ENCODE results near the gene SMARCE1. TPM values are rescaled to one million over a fixed set of nuclear protein-coding genes. Genes with fewer than 3 reads are reported as not detected.
A peak's percentile ranks its signal among the peaks of the same experiment; 100 is the strongest.

The SMARCE1 gene
- 143 TPM for polyA plus RNA-seq (2013, experiment 1 of 2)
- 146 TPM for polyA plus RNA-seq (2013, experiment 2 of 2)

DNA sequence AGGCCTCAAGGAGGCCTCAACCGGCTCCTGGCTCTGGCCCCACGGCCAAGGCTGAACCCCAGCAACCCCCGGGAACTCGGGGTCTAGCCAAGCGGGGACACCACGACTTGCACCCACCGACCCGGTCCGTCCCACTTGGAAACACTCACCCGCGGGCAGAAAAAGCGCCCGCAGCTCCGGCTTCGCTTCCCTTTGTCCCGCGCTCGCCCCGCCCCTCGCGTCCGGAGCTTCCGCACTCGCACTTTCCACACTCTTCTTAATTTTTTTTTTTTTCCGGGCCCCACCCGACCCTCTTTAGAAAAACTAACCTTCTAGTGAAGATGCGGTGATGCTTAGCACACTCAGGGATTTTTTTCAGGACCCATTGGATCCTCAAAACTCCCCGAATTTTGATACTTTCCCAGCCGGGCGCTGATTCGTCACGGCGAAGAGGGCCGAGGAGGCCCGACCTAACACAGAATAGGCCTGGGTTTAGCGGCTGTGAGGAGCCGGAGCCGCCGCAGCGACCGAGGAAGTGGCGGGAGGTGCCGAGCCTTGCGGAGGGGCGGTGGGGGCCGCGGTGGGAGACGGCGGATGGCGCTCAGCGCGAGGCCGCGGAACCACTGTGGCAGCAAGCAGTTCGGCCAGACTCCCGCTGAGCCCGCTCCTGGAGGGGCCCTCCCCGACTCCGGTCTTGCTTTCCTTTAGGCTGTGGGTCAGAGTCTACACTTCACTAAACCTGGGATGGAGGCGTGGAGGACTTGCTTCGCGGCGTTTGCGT lies at the start of gene SMARCE1:
TSS of gene SMARCE1 (minus strand) at position 195 of the 760 bp plus-strand sequence. CDS start 2,016 bp downstream, outside the sequence.
- Histone ChIP-seq H3K27ac (ENCODE audit: low read depth, low read length) (peak within 1 kb of the TSS; percentile 88), H2AK5ac (ENCODE audit: low read length) (no peak within 1 kb of the TSS), H2BK120ac (ENCODE audit: low read depth, low read length) (peak within 1 kb of the TSS; percentile 46), H3K56ac (ENCODE audit: low read length) (peak within 1 kb of the TSS; percentile 98), H2BK5ac (ENCODE audit: low read length) (peak within 1 kb of the TSS; percentile 52), H3K79me2 (ENCODE audit: control insufficient read depth, insufficient read depth, low read length) (peaks cover 15% of the 10 kb centered on the region), H2BK15ac (replicated peaks; ENCODE audit: low read depth) (no peak within 1 kb of the TSS), H4K5ac (ENCODE audit: low read length) (no peak within 1 kb of the TSS), H3K9ac (ENCODE audit: low read length) (peak within 1 kb of the TSS; percentile 96), H3K4me1 (ENCODE audit: control insufficient read depth, low read depth, low read length) (peaks cover 4% of the 10 kb centered on the region), H3K4me2 (ENCODE audit: low read length) (peak within 1 kb of the TSS; percentile 92), H3K18ac (ENCODE audit: low read length) (peak within 1 kb of the TSS; percentile 96), H3K36me3 (ENCODE audit: control insufficient read depth, insufficient read depth, low read length) (no peaks in the 10 kb centered on the region), H3K4me3 (ENCODE audit: low read length) (peak within 1 kb of the TSS; percentile 94), H3K79me1 (ENCODE audit: low read length) (peaks cover 5% of the 10 kb centered on the region), H3K27me3 (ENCODE audit: insufficient read depth, low read length, poor library complexity) (no peaks in the 10 kb centered on the region), H3K4ac (ENCODE audit: low read depth, low read length) (peak within 1 kb of the TSS; percentile 95), H3K23ac (ENCODE audit: low read length) (peak within 1 kb of the TSS; percentile 84), H4K8ac (ENCODE audit: low read depth, low read length) (peak within 1 kb of the TSS; percentile 60)
- WGBS (ENCODE audit: extremely low coverage, insufficient coverage, low lambda C conversion rate), result no CpG with 5 or more reads among the region's 64 CpGs
- DNase-seq, result peak; percentile 86

DNA sequence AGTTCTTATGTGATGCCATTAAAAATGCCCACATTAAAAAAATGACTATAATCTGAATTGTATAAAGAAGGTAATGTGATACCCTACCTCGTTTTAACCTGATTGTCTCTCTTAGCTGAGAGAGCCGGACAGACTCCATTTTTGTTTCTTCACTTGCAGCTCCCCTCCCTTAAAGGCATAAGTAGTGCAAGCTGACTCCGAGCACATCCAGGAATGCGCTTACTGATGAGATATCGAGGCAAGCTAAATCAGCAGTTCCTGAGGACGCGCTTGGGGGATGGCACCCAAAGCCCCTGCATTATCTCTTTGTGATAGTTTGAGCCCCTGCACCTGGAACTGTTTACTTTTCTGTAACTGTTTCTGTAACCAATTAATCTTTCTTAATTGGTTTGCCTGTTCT lies 49.7 kb upstream of the SMARCE1 start:
- H3K56ac ChIP-seq (ENCODE audit: low read length), result no peak overlapping the region
- no peak overlapping the region for H3K4me2 ChIP-seq (ENCODE audit: low read length)
- H3K79me1 ChIP-seq (ENCODE audit: low read length), result no peaks in the 10 kb centered on the region
- no peak overlapping the region for H3K27ac ChIP-seq (ENCODE audit: low read depth, low read length)
- no peak overlapping the region for H2BK15ac ChIP-seq (replicated peaks; ENCODE audit: low read depth)
- H4K5ac ChIP-seq (ENCODE audit: low read length), result no peak overlapping the region
- H3K79me2 ChIP-seq (ENCODE audit: control insufficient read depth, insufficient read depth, low read length), result no peaks in the 10 kb centered on the region
- no peak overlapping the region for H3K18ac ChIP-seq (ENCODE audit: low read length)
- H3K4me1 ChIP-seq (ENCODE audit: control insufficient read depth, low read depth, low read length), result no peaks in the 10 kb centered on the region
- H3K9ac ChIP-seq (ENCODE audit: low read length), result no peak overlapping the region
- no peak overlapping the region for H3K23ac ChIP-seq (ENCODE audit: low read length)
- no peak overlapping the region for H2BK5ac ChIP-seq (ENCODE audit: low read length)
- no peak overlapping the region for H3K4ac ChIP-seq (ENCODE audit: low read depth, low read length)
- H2BK120ac ChIP-seq (ENCODE audit: low read depth, low read length), result no peak overlapping the region
- H2AK5ac ChIP-seq (ENCODE audit: low read length), result no peak overlapping the region
- no peak overlapping the region for H3K4me3 ChIP-seq (ENCODE audit: low read length)
- WGBS (ENCODE audit: extremely low coverage, insufficient coverage, low lambda C conversion rate), result no CpG with 5 or more reads among the region's 7 CpGs
- no peaks in the 10 kb centered on the region for H3K27me3 ChIP-seq (ENCODE audit: insufficient read depth, low read length, poor library complexity)
- H4K8ac ChIP-seq (ENCODE audit: low read depth, low read length), result no peak overlapping the region
- H3K36me3 ChIP-seq (ENCODE audit: control insufficient read depth, insufficient read depth, low read length), result no peaks in the 10 kb centered on the region
- DNase-seq, result no peak

DNA sequence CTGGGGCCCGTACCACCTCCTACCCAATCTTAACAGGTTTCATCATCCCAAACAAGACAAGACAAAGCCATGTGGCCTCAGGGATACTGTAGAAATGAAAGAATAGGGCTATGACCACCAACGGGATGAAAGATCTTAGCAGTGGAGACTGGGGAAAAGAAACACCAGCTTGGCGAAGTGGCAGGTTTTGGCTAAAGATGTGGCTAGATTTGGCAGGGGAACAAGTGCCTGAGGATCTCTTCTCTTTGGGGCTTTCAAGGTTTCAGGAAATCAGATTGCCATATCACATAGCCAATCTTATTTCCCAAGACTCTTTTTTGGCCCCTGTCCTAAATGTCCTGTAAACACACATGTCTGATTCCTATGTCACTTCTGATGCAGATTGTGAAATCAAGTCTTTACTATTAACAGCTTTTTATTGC lies 49.0 kb upstream of the SMARCE1 start:
- Histone ChIP-seq H3K18ac (ENCODE audit: low read length) (no peak overlapping the region), H3K56ac (ENCODE audit: low read length) (no peak overlapping the region), H4K8ac (ENCODE audit: low read depth, low read length) (no peak overlapping the region), H3K9ac (ENCODE audit: low read length) (no peak overlapping the region), H3K4me1 (ENCODE audit: control insufficient read depth, low read depth, low read length) (no peaks in the 10 kb centered on the region), H3K4me3 (ENCODE audit: low read length) (no peak overlapping the region), H3K27me3 (ENCODE audit: insufficient read depth, low read length, poor library complexity) (no peaks in the 10 kb centered on the region), H2AK5ac (ENCODE audit: low read length) (no peak overlapping the region), H2BK120ac (ENCODE audit: low read depth, low read length) (no peak overlapping the region), H2BK5ac (ENCODE audit: low read length) (no peak overlapping the region), H3K23ac (ENCODE audit: low read length) (no peak overlapping the region), H3K36me3 (ENCODE audit: control insufficient read depth, insufficient read depth, low read length) (no peaks in the 10 kb centered on the region), H3K27ac (ENCODE audit: low read depth, low read length) (no peak overlapping the region), H3K4ac (ENCODE audit: low read depth, low read length) (no peak overlapping the region), H3K79me1 (ENCODE audit: low read length) (no peaks in the 10 kb centered on the region), H2BK15ac (replicated peaks; ENCODE audit: low read depth) (no peak overlapping the region), H3K4me2 (ENCODE audit: low read length) (no peak overlapping the region), H3K79me2 (ENCODE audit: control insufficient read depth, insufficient read depth, low read length) (no peaks in the 10 kb centered on the region), H4K5ac (ENCODE audit: low read length) (no peak overlapping the region)
- WGBS (ENCODE audit: extremely low coverage, insufficient coverage, low lambda C conversion rate), result no CpG with 5 or more reads among the region's 3 CpGs
- no peak for DNase-seq

DNA sequence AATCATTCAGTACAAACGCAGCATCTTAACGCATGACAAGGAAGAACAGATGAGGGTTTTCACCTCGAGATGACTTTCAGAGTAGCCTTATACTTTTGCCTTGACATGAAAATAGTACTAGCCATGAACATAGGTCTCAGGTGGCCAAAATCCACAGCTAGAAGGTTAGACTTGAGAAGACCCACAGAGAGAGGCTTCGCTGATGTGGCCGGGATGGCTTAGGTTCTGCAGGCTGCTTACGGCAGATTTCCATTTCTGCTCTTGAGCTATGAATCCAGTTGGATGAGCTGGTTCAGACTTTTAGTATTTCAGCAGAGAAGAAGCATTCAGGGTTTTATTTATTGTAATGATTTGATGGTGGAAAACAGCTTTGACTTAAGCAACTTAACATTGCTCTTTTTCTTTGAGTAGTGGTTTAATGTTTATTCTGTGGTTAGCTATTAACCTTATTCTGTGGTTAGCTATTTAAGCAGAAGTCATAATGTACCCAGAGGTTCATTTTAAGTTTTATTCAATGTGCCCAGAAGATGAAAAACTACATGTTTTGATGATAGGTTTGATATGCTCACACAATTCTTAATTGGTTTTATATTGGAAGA lies 48.4 kb upstream of the SMARCE1 start:
- Histone ChIP-seq H3K4me3 (ENCODE audit: low read length) (no peak overlapping the region), H3K4me2 (ENCODE audit: low read length) (no peak overlapping the region), H3K79me1 (ENCODE audit: low read length) (no peaks in the 10 kb centered on the region), H2BK5ac (ENCODE audit: low read length) (no peak overlapping the region), H3K23ac (ENCODE audit: low read length) (no peak overlapping the region), H2AK5ac (ENCODE audit: low read length) (no peak overlapping the region), H2BK120ac (ENCODE audit: low read depth, low read length) (no peak overlapping the region), H3K4ac (ENCODE audit: low read depth, low read length) (no peak overlapping the region), H3K79me2 (ENCODE audit: control insufficient read depth, insufficient read depth, low read length) (no peaks in the 10 kb centered on the region), H2BK15ac (replicated peaks; ENCODE audit: low read depth) (no peak overlapping the region), H4K8ac (ENCODE audit: low read depth, low read length) (no peak overlapping the region), H3K27ac (ENCODE audit: low read depth, low read length) (no peak overlapping the region), H3K36me3 (ENCODE audit: control insufficient read depth, insufficient read depth, low read length) (no peaks in the 10 kb centered on the region), H3K56ac (ENCODE audit: low read length) (no peak overlapping the region), H3K9ac (ENCODE audit: low read length) (no peak overlapping the region), H4K5ac (ENCODE audit: low read length) (no peak overlapping the region), H3K27me3 (ENCODE audit: insufficient read depth, low read length, poor library complexity) (no peaks in the 10 kb centered on the region), H3K18ac (ENCODE audit: low read length) (no peak overlapping the region), H3K4me1 (ENCODE audit: control insufficient read depth, low read depth, low read length) (no peaks in the 10 kb centered on the region)
- no CpG with 5 or more reads among the region's 6 CpGs for WGBS (ENCODE audit: extremely low coverage, insufficient coverage, low lambda C conversion rate)
- DNase-seq, result no peak

DNA sequence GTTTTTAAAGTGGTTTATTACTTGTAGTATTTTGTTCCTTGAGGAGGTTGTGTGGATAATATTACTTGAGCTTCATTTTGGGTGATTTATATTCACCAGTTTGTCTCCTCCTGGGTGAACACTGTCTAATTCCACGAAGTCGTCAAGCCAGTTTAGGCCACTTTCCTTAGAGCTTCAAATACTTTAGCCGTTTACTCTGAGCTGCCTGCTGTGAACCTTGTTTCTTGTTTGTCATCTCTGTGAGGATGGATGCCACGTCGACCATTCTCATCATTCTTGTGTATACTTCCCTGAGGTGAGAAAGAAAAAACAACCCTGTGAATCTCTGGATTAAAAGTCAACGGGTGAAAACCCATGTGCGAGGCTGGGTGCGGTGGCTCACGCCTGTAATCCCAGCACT lies 47.0 kb upstream of the SMARCE1 start:
- no CpG with 5 or more reads among the region's 9 CpGs for WGBS (ENCODE audit: extremely low coverage, insufficient coverage, low lambda C conversion rate)
- Histone ChIP-seq H3K4me1 (ENCODE audit: control insufficient read depth, low read depth, low read length) (no peaks in the 10 kb centered on the region), H3K4me3 (ENCODE audit: low read length) (no peak overlapping the region), H3K23ac (ENCODE audit: low read length) (no peak overlapping the region), H2BK5ac (ENCODE audit: low read length) (no peak overlapping the region), H4K5ac (ENCODE audit: low read length) (no peak overlapping the region), H3K18ac (ENCODE audit: low read length) (no peak overlapping the region), H3K4ac (ENCODE audit: low read depth, low read length) (no peak overlapping the region), H3K4me2 (ENCODE audit: low read length) (no peak overlapping the region), H3K9ac (ENCODE audit: low read length) (no peak overlapping the region), H3K79me1 (ENCODE audit: low read length) (no peaks in the 10 kb centered on the region), H2AK5ac (ENCODE audit: low read length) (no peak overlapping the region), H3K27ac (ENCODE audit: low read depth, low read length) (no peak overlapping the region), H2BK120ac (ENCODE audit: low read depth, low read length) (no peak overlapping the region), H3K36me3 (ENCODE audit: control insufficient read depth, insufficient read depth, low read length) (no peaks in the 10 kb centered on the region), H4K8ac (ENCODE audit: low read depth, low read length) (no peak overlapping the region), H3K56ac (ENCODE audit: low read length) (no peak overlapping the region), H2BK15ac (replicated peaks; ENCODE audit: low read depth) (no peak overlapping the region), H3K27me3 (ENCODE audit: insufficient read depth, low read length, poor library complexity) (no peaks in the 10 kb centered on the region), H3K79me2 (ENCODE audit: control insufficient read depth, insufficient read depth, low read length) (no peaks in the 10 kb centered on the region)
- peak; percentile 22 for DNase-seq

Data from mesendoderm (in vitro differentiated cells).